Measurements from ENCODE around the gene OR10H4. TPM values are rescaled to one million over a fixed set of nuclear protein-coding genes. Genes with fewer than 3 reads are reported as not detected.
"Not testable (repeated sequence)": the region's sequence is repeated elsewhere in the genome, so short reads cannot be mapped to it uniquely, and the experiment has no call there.

OR10H4 gene
- not detected for total RNA-seq
- not detected for polyA plus RNA-seq

GRCh38 chr19:15948223-15949058, at the start of gene OR10H4:
TSS of gene OR10H4 (plus strand) at chr19:15949008. CDS start at chr19:15949008, 0 bp downstream.
- peaks cover 5% of the 10 kb centered on the region for H3K36me3 Mint-ChIP-seq
- ATAC-seq (ENCODE audit: low read depth in 2 of 2) (no peak), DNase-seq (no peak)
- H3K27ac ChIP-seq (ENCODE audit: insufficient read depth, low read length, poor library complexity, severe bottlenecking): no peak within 1 kb of the TSS
- H3K27me3 ChIP-seq (ENCODE audit: control insufficient read depth, insufficient read depth, low read length): peaks cover 26% of the 10 kb centered on the region
- no peak within 1 kb of the TSS for H3K4me3 Mint-ChIP-seq
- H3K9me3 ChIP-seq (ENCODE audit: control insufficient read depth in 2 of 2, low read length in 2 of 2): peaks cover 18 to 19% of the 10 kb centered on the region in 2 experiments
- no peak within 1 kb of the TSS for H3K4me3 ChIP-seq (ENCODE audit: low read depth, low read length)
- H3K36me3 ChIP-seq (ENCODE audit: control insufficient read depth, insufficient read depth, low read length): no peaks in the 10 kb centered on the region
- no peaks in the 10 kb centered on the region for H3K4me1 Mint-ChIP-seq
- H3K27ac Mint-ChIP-seq: peak within 1 kb of the TSS in 1 of 3 donors; percentile 82
- peaks cover 37% of the 10 kb centered on the region for H3K27me3 Mint-ChIP-seq
- peaks cover 5 to 25% (median 12%) of the 10 kb centered on the region in 7 donors for H3K9me3 Mint-ChIP-seq
- H3K4me1 ChIP-seq (ENCODE audit: control insufficient read depth, insufficient read depth, low read length, poor library complexity, severe bottlenecking): no peaks in the 10 kb centered on the region

DNA sequence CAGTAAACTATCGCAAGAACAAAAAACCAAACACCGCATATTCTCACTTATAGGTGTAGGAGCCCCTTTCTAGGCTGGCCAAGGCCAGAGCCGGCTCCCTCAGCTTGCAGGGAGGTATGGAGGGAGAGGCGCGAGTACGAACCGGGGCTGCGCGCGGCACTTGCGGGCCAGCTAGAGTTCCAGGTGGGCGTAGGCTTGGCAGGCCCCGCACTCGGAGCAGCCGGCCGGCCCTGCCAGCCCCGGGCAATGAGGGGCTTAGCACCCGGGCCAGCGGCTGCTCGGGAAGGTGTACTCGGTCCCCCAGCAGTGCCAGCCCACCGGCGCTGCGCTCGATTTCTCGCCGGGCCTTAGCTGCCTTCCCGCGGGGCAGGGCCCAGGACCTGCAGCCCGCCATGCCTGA, 49.2 kb upstream of the OR10H4 start:
- not testable (repeated sequence) for H3K27me3 ChIP-seq (ENCODE audit: control insufficient read depth, insufficient read depth, low read length); H3K36me3 ChIP-seq (ENCODE audit: control insufficient read depth, insufficient read depth, low read length); H3K36me3 Mint-ChIP-seq; ATAC-seq (ENCODE audit: low read depth in 2 of 2); H3K9me3 ChIP-seq (ENCODE audit: control insufficient read depth in 2 of 2, low read length in 2 of 2); H3K4me3 Mint-ChIP-seq; H3K27ac ChIP-seq (ENCODE audit: insufficient read depth, low read length, poor library complexity, severe bottlenecking); DNase-seq; H3K9me3 Mint-ChIP-seq; H3K4me3 ChIP-seq (ENCODE audit: low read depth, low read length); H3K27ac Mint-ChIP-seq; H3K4me1 ChIP-seq (ENCODE audit: control insufficient read depth, insufficient read depth, low read length, poor library complexity, severe bottlenecking)
- H3K27me3 Mint-ChIP-seq: peaks cover 43% of the 10 kb centered on the region
- peaks cover 0 to 11% (median 6%) of the 10 kb centered on the region in 4 donors for H3K4me1 Mint-ChIP-seq

DNA sequence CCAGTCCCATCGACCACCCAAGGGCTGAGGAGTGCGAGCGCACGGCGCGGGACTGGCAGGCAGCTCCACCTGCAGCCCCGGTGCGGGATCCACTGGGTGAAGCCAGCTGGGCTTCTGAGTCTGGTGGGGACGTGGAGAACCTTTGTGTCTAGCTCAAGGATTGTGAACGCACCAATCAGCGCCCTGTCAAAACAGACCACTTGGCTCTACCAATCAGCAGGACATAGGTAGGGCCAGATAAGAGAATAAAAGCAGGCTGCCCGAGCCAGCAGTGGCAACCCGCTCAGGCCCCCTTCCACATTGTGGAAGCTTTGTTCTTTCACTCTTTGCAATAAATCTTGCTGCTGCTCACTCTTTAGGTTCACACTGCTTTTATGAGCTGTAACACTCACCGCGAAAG, 48.8 kb upstream of the OR10H4 start:
- H3K27ac Mint-ChIP-seq; H3K36me3 ChIP-seq (ENCODE audit: control insufficient read depth, insufficient read depth, low read length); H3K36me3 Mint-ChIP-seq; H3K27ac ChIP-seq (ENCODE audit: insufficient read depth, low read length, poor library complexity, severe bottlenecking); H3K9me3 Mint-ChIP-seq; ATAC-seq (ENCODE audit: low read depth in 2 of 2); H3K4me1 ChIP-seq (ENCODE audit: control insufficient read depth, insufficient read depth, low read length, poor library complexity, severe bottlenecking); DNase-seq; H3K27me3 ChIP-seq (ENCODE audit: control insufficient read depth, insufficient read depth, low read length); H3K9me3 ChIP-seq (ENCODE audit: control insufficient read depth in 2 of 2, low read length in 2 of 2); H3K4me3 ChIP-seq (ENCODE audit: low read depth, low read length): not testable (repeated sequence)
- Mint-ChIP-seq H3K4me3 (peak overlapping the region in 2 of 4 donors; percentile 69 to 77), H3K27me3 (peaks cover 48% of the 10 kb centered on the region), H3K4me1 (peaks cover 0 to 11% (median 6%) of the 10 kb centered on the region in 4 donors)

DNA sequence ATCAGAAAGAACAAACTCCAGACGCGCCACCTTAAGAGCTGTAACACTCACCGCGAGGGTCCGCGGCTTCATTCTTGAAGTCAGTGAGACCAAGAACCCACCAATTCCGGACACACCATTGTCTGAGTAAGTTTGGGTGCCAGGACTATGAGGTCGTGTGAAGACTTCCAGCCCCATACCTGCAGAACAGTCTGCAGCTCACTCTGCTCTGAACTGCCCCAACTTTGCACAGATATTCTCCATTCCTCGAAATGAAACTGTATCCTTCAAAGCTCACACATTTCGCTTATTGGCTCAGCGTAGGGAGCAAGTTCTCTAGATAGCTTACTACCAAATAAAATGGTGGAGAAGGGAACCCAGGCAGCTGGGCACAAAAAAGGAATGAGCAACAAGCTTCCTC, 48.3 kb upstream of the OR10H4 start:
- Histone ChIP-seq H3K4me1 (ENCODE audit: control insufficient read depth, insufficient read depth, low read length, poor library complexity, severe bottlenecking) (no peaks in the 10 kb centered on the region), H3K4me3 (ENCODE audit: low read depth, low read length) (no peak overlapping the region), H3K9me3 (ENCODE audit: control insufficient read depth in 2 of 2, low read length in 2 of 2) (peaks cover 0 to 7% of the 10 kb centered on the region in 2 experiments), H3K27ac (ENCODE audit: insufficient read depth, low read length, poor library complexity, severe bottlenecking) (no peak overlapping the region), H3K27me3 (ENCODE audit: control insufficient read depth, insufficient read depth, low read length) (peaks cover 7% of the 10 kb centered on the region), H3K36me3 (ENCODE audit: control insufficient read depth, insufficient read depth, low read length) (no peaks in the 10 kb centered on the region)
- Mint-ChIP-seq H3K36me3 (no peaks in the 10 kb centered on the region), H3K4me3 (peak overlapping the region in 2 of 4 donors; percentile 69 to 77), H3K27me3 (peaks cover 50% of the 10 kb centered on the region), H3K27ac (no peak overlapping the region), H3K9me3 (peaks cover 0 to 4% (median 1%) of the 10 kb centered on the region in 7 donors), H3K4me1 (peaks cover 0 to 11% (median 6%) of the 10 kb centered on the region in 4 donors)
- ATAC-seq (ENCODE audit: low read depth in 2 of 2): no peak
- no peak for DNase-seq

DNA sequence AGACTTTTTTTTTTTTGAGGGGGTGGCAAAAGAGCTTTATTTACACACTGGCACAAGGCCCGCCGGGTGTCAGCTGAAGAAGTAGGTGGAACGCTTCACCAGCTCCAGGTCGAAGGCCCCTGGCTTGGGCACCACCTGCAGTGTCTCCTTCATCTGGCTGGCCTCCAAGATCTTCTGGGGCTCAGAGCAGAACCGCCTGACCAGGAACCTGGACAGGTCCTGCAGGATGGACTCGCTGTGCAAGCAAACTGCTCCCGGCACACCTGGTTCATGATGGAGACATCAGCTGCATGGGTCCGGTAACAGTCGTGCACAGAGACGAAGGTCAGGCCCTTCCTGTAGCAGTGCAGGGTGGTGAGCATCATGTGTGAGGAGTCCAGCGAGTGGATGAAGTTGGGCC, 46.6 kb upstream of the OR10H4 start:
- DNase-seq: no peak
- H3K4me3 Mint-ChIP-seq: no peak overlapping the region
- H3K4me1 Mint-ChIP-seq: peaks cover 0 to 11% (median 6%) of the 10 kb centered on the region in 4 donors
- no peak overlapping the region for H3K27ac ChIP-seq (ENCODE audit: insufficient read depth, low read length, poor library complexity, severe bottlenecking)
- no peaks in the 10 kb centered on the region for H3K4me1 ChIP-seq (ENCODE audit: control insufficient read depth, insufficient read depth, low read length, poor library complexity, severe bottlenecking)
- no peak overlapping the region for H3K27ac Mint-ChIP-seq
- H3K36me3 Mint-ChIP-seq: no peaks in the 10 kb centered on the region
- no peak for ATAC-seq (ENCODE audit: low read depth in 2 of 2)
- no peak overlapping the region for H3K4me3 ChIP-seq (ENCODE audit: low read depth, low read length)
- H3K27me3 Mint-ChIP-seq: peaks cover 62% of the 10 kb centered on the region
- H3K9me3 ChIP-seq (ENCODE audit: control insufficient read depth in 2 of 2, low read length in 2 of 2): peaks cover 0 to 7% of the 10 kb centered on the region in 2 experiments
- H3K9me3 Mint-ChIP-seq: peaks cover 0 to 5% (median 1%) of the 10 kb centered on the region in 7 donors
- no peaks in the 10 kb centered on the region for H3K36me3 ChIP-seq (ENCODE audit: control insufficient read depth, insufficient read depth, low read length)
- peaks cover 19% of the 10 kb centered on the region for H3K27me3 ChIP-seq (ENCODE audit: control insufficient read depth, insufficient read depth, low read length)

GRCh38 chr19:15902898-15903297, 45.9 kb upstream of the OR10H4 start:
- not testable (repeated sequence) for H3K9me3 ChIP-seq (ENCODE audit: control insufficient read depth in 2 of 2, low read length in 2 of 2); H3K4me3 Mint-ChIP-seq; H3K4me1 ChIP-seq (ENCODE audit: control insufficient read depth, insufficient read depth, low read length, poor library complexity, severe bottlenecking); H3K4me3 ChIP-seq (ENCODE audit: low read depth, low read length); H3K36me3 Mint-ChIP-seq; ATAC-seq (ENCODE audit: low read depth in 2 of 2); H3K9me3 Mint-ChIP-seq; DNase-seq; H3K27ac Mint-ChIP-seq; H3K36me3 ChIP-seq (ENCODE audit: control insufficient read depth, insufficient read depth, low read length); H3K27ac ChIP-seq (ENCODE audit: insufficient read depth, low read length, poor library complexity, severe bottlenecking)
- peaks cover 24% of the 10 kb centered on the region for H3K27me3 ChIP-seq (ENCODE audit: control insufficient read depth, insufficient read depth, low read length)
- Mint-ChIP-seq H3K27me3 (peaks cover 66% of the 10 kb centered on the region), H3K4me1 (peaks cover 0 to 11% (median 6%) of the 10 kb centered on the region in 4 donors)

DNA sequence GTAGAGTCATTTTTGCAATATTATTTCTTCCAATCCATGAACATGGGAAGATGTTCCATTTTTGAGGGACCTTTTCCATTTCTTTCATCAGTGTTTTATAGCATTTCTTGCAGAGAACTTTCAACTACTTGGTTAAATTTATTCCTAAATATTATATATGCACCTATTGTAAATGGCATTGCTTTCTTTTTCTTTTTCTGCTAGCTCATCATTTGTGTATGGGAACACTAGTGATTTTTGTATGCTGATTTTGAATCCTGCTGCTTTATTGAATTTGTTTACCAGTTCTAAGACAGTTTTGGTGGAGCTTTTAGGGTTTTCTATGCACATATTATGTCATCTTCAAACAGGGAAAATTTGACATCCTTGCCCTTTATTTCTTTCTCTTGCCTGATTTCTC, 43.8 kb upstream of the OR10H4 start:
- no peaks in the 10 kb centered on the region for H3K36me3 Mint-ChIP-seq
- Histone ChIP-seq H3K36me3 (ENCODE audit: control insufficient read depth, insufficient read depth, low read length) (no peaks in the 10 kb centered on the region), H3K4me3 (ENCODE audit: low read depth, low read length) (no peak overlapping the region), H3K27ac (ENCODE audit: insufficient read depth, low read length, poor library complexity, severe bottlenecking) (no peak overlapping the region), H3K27me3 (ENCODE audit: control insufficient read depth, insufficient read depth, low read length) (peaks cover 35% of the 10 kb centered on the region), H3K9me3 (ENCODE audit: control insufficient read depth in 2 of 2, low read length in 2 of 2) (peaks cover 0 to 7% of the 10 kb centered on the region in 2 experiments), H3K4me1 (ENCODE audit: control insufficient read depth, insufficient read depth, low read length, poor library complexity, severe bottlenecking) (no peaks in the 10 kb centered on the region)
- H3K9me3 Mint-ChIP-seq: peaks cover 0 to 8% (median 2%) of the 10 kb centered on the region in 7 donors
- H3K27ac Mint-ChIP-seq: no peak overlapping the region
- no peak for DNase-seq
- H3K4me1 Mint-ChIP-seq: peaks cover 0 to 9% (median 6%) of the 10 kb centered on the region in 4 donors
- H3K4me3 Mint-ChIP-seq: no peak overlapping the region
- H3K27me3 Mint-ChIP-seq: peaks cover 71% of the 10 kb centered on the region
- no peak for ATAC-seq (ENCODE audit: low read depth in 2 of 2)
